NB4 (cell line): ENCODE data around the gene TSPYL1.

Experiments used
- CTCF ChIP-seq: IDR thresholded peaks from one replicate; pipeline ENCODE4 v1.5.1; 2012; ENCODE audit warnings: low read depth, low read length
- MYC ChIP-seq: IDR thresholded peaks from 2 replicates; pipeline ENCODE4 v1.6.1; 2011; ENCODE audit warnings: low read depth, low read length
- POLR2A ChIP-seq: IDR thresholded peaks from 2 replicates; pipeline ENCODE4 v1.6.1; 2011; ENCODE audit warnings: mild to moderate bottlenecking; ENCODE audit not compliant: insufficient read length; ENCODE audit errors: extremely low read depth

- TF ChIP-seq CTCF (no peak), MYC (no peak), POLR2A (no peak)
These were observed 46.5 kb upstream of the TSPYL1 start for GRCh38 chr6:116326181-116326671.
